ENCODE measurements around the gene SLC9A9. TPM values are rescaled to one million over a fixed set of nuclear protein-coding genes. Genes with fewer than 3 reads are reported as not detected.

The SLC9A9 gene
- total and polyA plus RNA-seq, 10 of the 15 experiments (the other 5 are each of a cell fraction or from before 2014, with no cell fraction given): 3.5 to 14.2 (median 9.3) TPM

- Histone ChIP-seq H3K4me1 (ENCODE audit: control insufficient read depth, insufficient read depth, low read length) (peaks cover 12% of the 10 kb centered on the region), H3K4me2 (ENCODE audit: control insufficient read depth, insufficient read depth) (no peak overlapping the region), H3K79me2 (ENCODE audit: control insufficient read depth, insufficient read depth, low read length) (no peaks in the 10 kb centered on the region), H3K36me3 (ENCODE audit: control insufficient read depth in 2 of 2, insufficient read depth in 2 of 2, low read length in 1 of 2) (no peaks in the 10 kb centered on the region), H3K27ac (ENCODE audit: control insufficient read depth, insufficient read depth) (no peak overlapping the region), H3K9me3 (replicated peaks; ENCODE audit: control insufficient read depth, insufficient read depth, low read length) (no peaks in the 10 kb centered on the region; the same call in 1 of the 3 replicates), H3K9ac (ENCODE audit: control insufficient read depth, insufficient read depth, low read length) (no peak overlapping the region), H4K20me1 (ENCODE audit: control insufficient read depth, insufficient read depth) (no peaks in the 10 kb centered on the region), H3K4me3 (no peak overlapping the region), H2AFZ (ENCODE audit: control insufficient read depth, low read depth, low read length) (no peak overlapping the region), H3K27me3 (replicated peaks in 1 of 2; ENCODE audit: control insufficient read depth in 2 of 2, insufficient read depth in 2 of 2, low read length in 1 of 2) (no peaks in the 10 kb centered on the region)
- BruUV-seq (replicated peaks): no TSS peak
- ATAC-seq (no peak), DNase-seq (ENCODE audit: low read depth, low spot score) (no peak), FAIRE-seq (no peak)
- TF ChIP-seq NR2F1 (conservative IDR thresholded peaks at IDR 0.05) (no peak), RFX5 (IDR thresholded peaks at IDR 0.05; ENCODE audit: low read depth, low read length) (no peak), FOS (IDR thresholded peaks at IDR 0.05; ENCODE audit: borderline replicate concordance, extremely low read depth, insufficient read length) (no peak), ZNF687 (IDR thresholded peaks at IDR 0.05) (no peak), STAT3 (IDR thresholded peaks at IDR 0.05; ENCODE audit: low read depth, low read length) (no peak), ZNF384 (IDR thresholded peaks at IDR 0.05; ENCODE audit: borderline replicate concordance, low read depth, low read length) (no peak), CBX5 (IDR thresholded peaks at IDR 0.05; ENCODE audit: low read depth) (no peak), TBL1XR1 (IDR thresholded peaks at IDR 0.05; ENCODE audit: low read depth, low read length) (no peak), ZNF207 (IDR thresholded peaks at IDR 0.05; ENCODE audit: borderline replicate concordance) (no peak)
- in situ Hi-C loops (cut with MboI): no loop called here
- ChIA-PET SMC1A (ENCODE audit: uncharacterized antibody, unreplicated experiment) (interaction anchor here (0.7 kb wide), 1 partner anchor 180 kb away, joined by 4 read pairs; no protein-coding TSS in a partner anchor), CTCF (no interaction called here), RAD21 (ENCODE audit: unreplicated experiment) (no interaction called here), POLR2A (no interaction called here)
- intact Hi-C loops (cut with micrococcal nuclease; ENCODE audit: unreplicated experiment): no loop called here
- WGBS (ENCODE audit: insufficient coverage, insufficient replicate concordance, low lambda C conversion rate, missing lambda C conversion rate): 96% methylated on average over 2 of the region's 2 CpGs
These were observed 322.9 kb downstream of the SLC9A9 start for GRCh38 chr3:143525408-143525807.
